ENCODE results near the gene TMEM244.
"Not testable (repeated sequence)": the region's sequence is repeated elsewhere in the genome, so short reads cannot be mapped to it uniquely, and the experiment has no call there.

The TMEM244 gene

DNA sequence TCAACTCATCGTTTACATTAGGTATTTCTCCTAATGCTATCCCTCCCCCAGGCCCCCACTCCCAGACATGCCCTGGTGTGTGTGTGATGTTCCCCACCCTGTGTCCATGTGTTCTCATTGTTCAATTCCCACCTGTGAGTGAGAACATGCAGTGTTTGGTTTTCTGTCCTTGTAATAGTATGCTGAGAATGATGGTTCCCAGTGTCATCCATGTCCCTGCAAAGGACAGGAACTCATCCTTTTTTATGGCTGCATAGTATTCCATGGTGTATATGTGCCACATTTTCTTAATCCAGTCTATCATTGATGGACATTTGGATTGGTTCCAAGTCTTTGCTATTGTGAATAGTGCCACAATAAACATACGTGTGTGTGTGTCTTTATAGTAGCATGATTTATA, 54.0 kb downstream of the TMEM244 start:
- DNase-seq (ENCODE audit: low read depth) = not testable (repeated sequence)

DNA sequence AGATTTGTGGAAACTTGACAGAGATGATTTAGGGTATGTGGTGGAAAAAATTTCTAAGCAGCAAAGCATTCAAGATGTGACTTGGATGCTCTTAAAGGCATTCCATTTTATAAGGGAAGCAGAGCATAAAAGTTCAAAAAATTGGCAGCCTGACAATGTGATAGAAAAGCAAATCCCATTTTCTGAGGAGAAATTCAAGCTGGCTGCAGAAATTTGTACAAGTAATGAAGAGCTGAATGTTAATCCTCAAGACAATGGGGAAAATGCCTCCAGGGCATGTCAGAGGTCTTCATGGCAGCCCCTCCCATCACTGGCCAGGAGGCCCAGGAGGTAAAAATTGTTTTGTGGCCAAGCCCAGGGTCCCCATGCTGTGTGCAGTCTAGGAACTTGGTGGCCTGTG, 58.2 kb downstream of the TMEM244 start:
- not testable (repeated sequence) for DNase-seq (ENCODE audit: low read depth)

DNA sequence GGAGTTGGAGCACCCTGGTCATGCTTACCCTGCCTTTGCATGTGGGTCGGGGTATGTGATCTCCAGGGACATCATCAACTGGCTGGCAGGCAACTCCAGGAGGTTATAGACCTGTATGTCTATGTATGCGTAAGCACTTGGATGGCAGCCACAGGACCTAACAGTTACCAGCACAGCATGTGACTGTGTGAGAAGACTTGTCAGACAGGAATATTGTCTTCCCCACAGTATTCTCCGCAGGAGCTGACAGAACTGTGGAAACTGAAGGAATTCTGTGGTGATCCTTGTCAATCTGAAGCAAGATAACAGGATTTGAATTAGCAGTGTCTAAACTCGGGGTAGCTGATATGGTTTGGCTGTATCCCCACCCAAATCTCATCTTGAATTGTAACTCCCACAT, 59.2 kb downstream of the TMEM244 start:
- DNase-seq (ENCODE audit: low read depth) = no peak

DNA sequence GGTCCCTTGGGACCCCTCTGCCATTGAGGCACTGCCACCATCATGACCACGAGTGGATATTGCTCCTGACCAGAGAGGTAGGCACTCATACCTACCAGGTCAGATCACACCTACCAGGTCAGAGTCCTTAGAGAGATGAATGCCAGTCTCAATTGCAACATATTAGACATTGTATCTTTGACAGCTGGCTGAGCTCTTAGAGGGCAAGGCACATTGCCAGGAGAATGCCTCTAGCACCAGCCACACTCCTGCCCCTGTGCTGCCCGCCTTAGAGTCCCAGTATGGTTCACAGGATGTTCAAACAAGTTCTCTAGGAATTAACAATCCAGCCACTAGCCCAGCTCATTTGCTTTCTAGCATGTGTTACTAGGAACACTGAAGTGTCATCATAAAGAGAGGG, 65.9 kb downstream of the TMEM244 start:
- DNase-seq (ENCODE audit: low read depth) = no peak

DNA sequence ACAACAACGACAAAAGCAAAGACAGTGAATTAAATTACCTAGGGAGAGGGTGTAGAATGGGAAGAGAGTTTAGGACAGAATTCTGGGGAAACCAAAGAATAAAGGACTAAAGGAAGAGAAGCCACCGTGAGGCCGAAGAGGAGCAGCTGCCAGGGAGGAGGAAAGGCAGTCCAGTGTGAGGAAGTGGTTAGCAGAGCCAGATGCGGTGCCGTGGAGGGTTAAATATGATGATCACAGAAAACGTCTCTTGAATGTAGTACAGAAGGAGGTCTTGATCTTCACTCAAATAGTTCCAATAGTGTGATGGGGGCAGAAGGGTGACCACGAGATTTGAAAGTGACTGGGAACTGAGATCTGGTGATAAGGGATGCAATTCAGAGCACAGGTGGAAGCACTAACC, 67.7 kb downstream of the TMEM244 start:
- DNase-seq (ENCODE audit: low read depth) = no peak

DNA sequence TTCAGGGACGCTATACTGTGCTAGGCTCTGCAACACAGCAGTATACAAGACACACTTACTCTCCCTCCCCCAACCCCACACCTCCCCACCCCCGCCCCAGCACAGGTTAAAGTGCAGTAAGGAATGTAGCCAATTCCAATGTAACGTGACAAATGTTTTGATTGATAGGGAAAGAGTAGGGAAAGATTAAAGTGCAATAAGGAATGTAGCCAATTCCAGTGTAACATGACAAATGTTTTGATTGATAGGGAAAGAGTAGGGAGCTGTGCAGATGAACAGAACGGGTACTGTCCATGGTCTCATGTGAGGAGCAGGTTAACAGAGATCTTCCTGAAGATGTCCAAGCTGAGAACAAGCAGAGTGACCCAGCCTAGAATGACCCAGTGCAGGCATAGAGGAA, 69.1 kb downstream of the TMEM244 start:
- DNase-seq (ENCODE audit: low read depth) = no peak

DNA sequence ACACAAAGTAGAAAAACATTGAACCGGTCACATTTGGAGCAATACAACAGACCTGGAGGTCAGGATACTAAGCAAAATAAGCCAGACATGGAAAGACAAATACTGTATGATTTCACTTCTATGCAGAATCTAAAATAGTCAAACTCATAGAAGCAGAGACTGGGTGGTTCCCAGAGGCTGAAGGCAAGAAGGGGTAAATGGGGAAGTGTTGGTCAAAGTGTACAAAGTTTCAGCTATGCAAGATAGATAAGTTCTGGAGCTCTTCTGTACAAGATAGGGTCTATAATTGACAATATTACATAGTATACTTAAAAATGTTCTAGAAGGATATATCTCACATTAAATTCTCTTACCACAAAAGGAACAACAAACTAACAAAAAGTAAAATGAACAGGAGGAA, 70.3 kb downstream of the TMEM244 start:
- DNase-seq (ENCODE audit: low read depth) = no peak

DNA sequence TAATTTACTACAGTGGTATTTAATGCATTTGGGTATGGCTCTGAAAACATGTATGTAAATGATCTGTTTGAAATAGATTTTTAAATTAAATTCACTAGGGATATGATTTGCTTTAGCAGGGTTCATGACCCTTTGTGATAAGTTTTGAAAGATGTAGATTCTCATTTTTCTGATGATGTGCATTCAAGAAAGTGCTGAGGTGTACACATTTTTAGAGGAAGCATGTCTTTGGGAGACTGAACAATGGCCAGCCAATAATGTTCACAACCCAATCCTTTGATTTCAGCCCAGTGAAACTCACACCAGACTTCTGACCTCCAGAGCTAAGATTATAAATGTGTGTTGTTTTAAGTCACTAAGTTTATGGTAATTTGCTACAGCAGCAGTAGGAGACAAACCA, 71.1 kb downstream of the TMEM244 start:
- no peak for DNase-seq (ENCODE audit: low read depth)

DNA sequence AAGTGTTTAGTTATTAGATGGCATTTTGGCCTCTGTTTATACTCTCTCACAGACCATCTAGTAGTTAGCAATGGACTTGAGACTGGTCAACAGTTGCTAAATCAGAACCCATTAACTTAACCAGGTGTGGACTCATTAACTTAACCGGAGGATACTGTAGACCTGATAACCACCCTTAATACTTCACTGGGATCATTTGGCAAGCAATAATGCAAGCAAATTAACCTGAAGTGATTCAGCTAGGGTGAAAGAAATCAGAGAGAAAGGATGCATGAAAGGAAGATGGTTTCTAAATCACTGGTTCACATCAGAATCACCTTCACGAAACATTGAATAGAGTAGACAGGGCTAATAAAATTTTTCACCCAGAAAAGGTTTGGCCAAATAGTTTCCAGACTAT, 73.3 kb downstream of the TMEM244 start:
- DNase-seq (ENCODE audit: low read depth) = no peak

DNA sequence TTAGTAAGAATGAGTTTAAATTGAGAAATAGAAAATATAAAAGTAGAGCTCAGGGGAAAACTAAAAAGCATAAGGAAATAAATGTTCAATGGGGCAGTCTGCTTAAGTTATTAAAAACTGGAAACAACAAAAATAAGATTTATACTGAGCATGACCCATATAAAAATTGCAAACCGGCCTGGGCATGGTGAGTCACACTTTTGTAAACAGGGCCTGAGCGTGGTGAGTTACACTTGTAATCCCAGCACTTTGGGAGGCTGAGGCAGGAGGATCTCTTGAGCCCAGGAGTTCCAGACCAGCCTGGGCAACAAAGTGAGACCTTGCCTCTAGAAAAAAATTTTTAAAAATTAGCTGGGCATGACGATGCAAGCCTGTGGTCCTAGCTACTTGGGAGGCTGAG, 74.6 kb downstream of the TMEM244 start:
- DNase-seq (ENCODE audit: low read depth) = no peak

DNA sequence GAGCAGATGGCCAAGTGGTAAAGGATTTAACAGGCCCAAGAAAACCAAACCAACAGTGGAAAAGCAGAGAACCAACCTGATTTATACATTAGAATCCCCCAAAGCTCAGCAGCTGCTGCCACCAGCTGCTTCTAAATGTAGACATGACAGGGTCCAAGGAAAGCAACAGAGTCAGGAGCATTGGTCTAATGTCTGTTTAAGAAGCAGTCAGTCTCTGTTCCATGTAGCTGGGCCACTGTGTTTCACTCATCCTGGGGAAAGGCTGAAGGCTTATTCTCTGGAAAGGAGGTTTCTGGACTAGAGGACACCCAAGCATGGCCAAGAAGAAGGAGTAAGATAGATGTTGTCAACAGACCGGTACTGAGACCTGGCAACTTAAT, 75.4 kb downstream of the TMEM244 start:
- DNase-seq (ENCODE audit: low read depth) = no peak

DNA sequence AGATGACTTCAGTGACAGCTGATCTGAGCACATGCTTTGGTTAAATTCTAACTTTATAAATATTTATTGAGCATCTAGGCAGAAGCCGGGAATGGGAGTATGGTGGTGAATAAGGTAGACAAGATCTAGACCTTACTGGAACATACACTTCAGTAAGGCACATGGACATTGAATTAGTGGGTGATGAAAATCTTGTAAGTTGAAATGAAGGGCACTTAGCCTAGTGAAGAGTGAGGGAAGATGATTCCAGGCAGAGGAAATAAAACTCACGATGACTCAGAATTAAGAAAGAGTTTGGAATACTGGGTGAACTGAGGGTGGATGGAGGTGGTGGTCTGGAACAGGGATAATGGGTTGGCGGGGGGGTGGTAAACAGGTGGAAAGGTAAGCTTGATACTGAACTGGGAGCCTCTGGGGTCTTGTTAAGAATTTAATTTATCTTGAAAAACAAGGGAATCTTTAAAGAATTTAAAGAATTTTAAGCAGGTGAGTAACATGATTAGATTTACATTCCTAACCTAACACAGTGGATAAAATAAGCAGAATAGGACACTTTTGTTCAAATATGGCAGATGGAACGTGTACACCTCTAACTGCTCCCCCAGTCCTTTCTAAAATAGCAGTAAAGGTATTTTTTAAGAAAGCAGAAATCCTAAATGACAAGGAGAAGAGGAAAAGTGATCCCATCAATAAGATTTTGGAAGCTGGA, 75.9 kb downstream of the TMEM244 start:
- no peak for DNase-seq (ENCODE audit: low read depth)
